H1 (cell line): ENCODE measurements around the gene CIBAR2. TPM values are rescaled to one million over a fixed set of nuclear protein-coding genes. Genes with fewer than 3 reads are reported as not detected.

ENCODE experiments used
- CTCF ChIA-PET: fragments of 300-600 bp; sonication (Branson Sonifier 250); formaldehyde crosslinking; loops from one replicate; lab custom pipeline; 2021; ENCODE audit not compliant: partially characterized antibody; lab: Charles Lee
- POLR2A ChIA-PET: fragments of 300-600 bp; sonication (Branson Sonifier 250); formaldehyde crosslinking; loops from one replicate; lab custom pipeline; 2021; ENCODE audit warnings: inconsistent platforms; ENCODE audit not compliant: partially characterized antibody; lab: Charles Lee
- DNase-seq, 2 experiments: peaks; one replicate each; pipeline versions ENCODE4 v3.0.0 to v3.0.0-alpha.2; 2010 to 2022; ENCODE audit warnings: low spot score in 2 of 2, low read depth in 1 of 2, mixed read lengths in 1 of 2
- FAIRE-seq: peaks from 2 replicates; lab custom pipeline; 2011; peaks lifted over from hg19 to GRCh38; lab: Jason Lieb, UNC
- H2AFZ ChIP-seq: 2 replicates; pipeline ENCODE4 v1.8.1; 2012; ENCODE audit warnings: low read length, inconsistent platforms
- H2AK5ac ChIP-seq: 2 replicates; pipeline ENCODE4 v1.6.1; 2013; ENCODE audit warnings: low read depth, low read length
- H2BK120ac ChIP-seq: replicated peaks from 2 replicates; pipeline ENCODE3; 2013; ENCODE audit warnings: low read depth, low read length, inconsistent platforms
- H2BK12ac ChIP-seq: 2 replicates; pipeline ENCODE4 v1.6.1; 2013; ENCODE audit warnings: low read depth, low read length
- H2BK15ac ChIP-seq: 2 replicates; pipeline ENCODE4 v1.6.1; 2013; ENCODE audit warnings: low read length
- H2BK20ac ChIP-seq: 2 replicates; pipeline ENCODE4 v1.6.1; 2013; ENCODE audit warnings: low read length
- H2BK5ac ChIP-seq: 2 replicates; pipeline ENCODE4 v1.6.1; 2013; ENCODE audit warnings: low read depth, low read length
- H3K14ac ChIP-seq: 2 replicates; pipeline ENCODE4 v1.6.1; 2013; ENCODE audit warnings: inconsistent platforms; ENCODE audit not compliant: insufficient read length
- H3K18ac ChIP-seq: 2 replicates; pipeline ENCODE4 v1.6.1; 2013; ENCODE audit warnings: low read length; ENCODE audit errors: extremely low read depth
- H3K23ac ChIP-seq: 2 replicates; pipeline ENCODE4 v1.6.1; 2013; ENCODE audit warnings: inconsistent platforms; ENCODE audit not compliant: insufficient read length
- H3K23me2 ChIP-seq: 2 replicates; pipeline ENCODE4 v1.6.1; 2013; ENCODE audit warnings: low read depth, low read length
- H3K27ac ChIP-seq: 2 replicates; pipeline ENCODE4 v1.6.1; 2011; ENCODE audit warnings: low read depth, low read length, inconsistent platforms
- H3K27me3 ChIP-seq, 4 experiments: replicated peaks in 1 of 4; 1 replicate in 1 of 4; 2 replicates in 3 of 4; pipeline versions ENCODE4 v1.6.1 to v1.8.1; 2011 to 2013; ENCODE audit warnings: low read length in 3 of 4, mild to moderate bottlenecking in 3 of 4, inconsistent platforms in 2 of 4, mixed read lengths in 2 of 4, moderate library complexity in 1 of 4; ENCODE audit not compliant: control insufficient read depth in 3 of 4, insufficient read depth in 3 of 4; ENCODE audit errors: extremely low read depth in 1 of 4
- H3K36me3 ChIP-seq, 4 experiments: 2 replicates each; pipeline versions ENCODE4 v1.6.1 to v1.8.1; 2011 to 2013; ENCODE audit warnings: mild to moderate bottlenecking in 4 of 4, low read length in 3 of 4, moderate library complexity in 2 of 4, control low read depth in 1 of 4, inconsistent platforms in 1 of 4; ENCODE audit not compliant: insufficient read depth in 4 of 4, control insufficient read depth in 2 of 4
- H3K4ac ChIP-seq: replicated peaks from 2 replicates; pipeline ENCODE3; 2013; ENCODE audit warnings: low read length, low read depth, mixed read lengths, inconsistent platforms; ENCODE audit not compliant: insufficient read length
- H3K4me1 ChIP-seq, 4 experiments: replicated peaks in 1 of 4; 1 replicate in 1 of 4; 2 replicates in 3 of 4; pipeline versions ENCODE4 v1.6.1 to v1.8.1; 2011 to 2013; ENCODE audit warnings: low read length in 3 of 4, inconsistent platforms in 2 of 4, mixed read lengths in 1 of 4; ENCODE audit not compliant: insufficient read depth in 4 of 4, control insufficient read depth in 3 of 4
- H3K4me2 ChIP-seq, 2 experiments: 2 replicates each; pipeline versions ENCODE4 v1.6.1 to v1.8.1; 2011 to 2013; ENCODE audit warnings: low read depth in 2 of 2, low read length in 2 of 2, control low read depth in 1 of 2, inconsistent platforms in 1 of 2, mild to moderate bottlenecking in 1 of 2; ENCODE audit not compliant: insufficient read depth in 1 of 2
- H3K4me3 ChIP-seq, 4 experiments: fragments of 200-600, 300-600 bp in 1 of 4; sonication (generic), shearing (Covaris generic), sonication (Bioruptor Twin) in 1 of 4; 2 replicates each; pipeline versions ENCODE4 v1.5.1 to v1.8.1; 2011 to 2016; ENCODE audit warnings: low read length in 4 of 4, low read depth in 3 of 4, control low read depth in 2 of 4, inconsistent platforms in 2 of 4, mild to moderate bottlenecking in 2 of 4, mixed read lengths in 1 of 4, moderate library complexity in 1 of 4; ENCODE audit not compliant: insufficient read depth in 2 of 4; ENCODE audit errors: extremely low read depth in 1 of 4
- H3K56ac ChIP-seq: replicated peaks from 2 replicates; pipeline ENCODE3; 2013; ENCODE audit warnings: low read depth, mild to moderate bottlenecking, mixed read lengths, low read length, inconsistent platforms; ENCODE audit not compliant: insufficient read length
- H3K79me1 ChIP-seq: 2 replicates; pipeline ENCODE4 v1.6.1; 2013; ENCODE audit warnings: low read depth, low read length, control low read depth
- H3K79me2 ChIP-seq, 2 experiments: 2 replicates each; pipeline versions ENCODE4 v1.6.1 to v1.8.1; 2012 to 2013; ENCODE audit warnings: low read length in 2 of 2, mild to moderate bottlenecking in 2 of 2, inconsistent platforms in 1 of 2; ENCODE audit not compliant: insufficient read depth in 2 of 2, control insufficient read depth in 1 of 2
- H3K9ac ChIP-seq, 4 experiments: replicated peaks in 1 of 4; 1 replicate in 1 of 4; 2 replicates in 3 of 4; pipeline versions ENCODE4 v1.6.1 to v1.8.1; 2011 to 2013; ENCODE audit warnings: low read depth in 3 of 4, low read length in 3 of 4, control low read depth in 2 of 4, mild to moderate bottlenecking in 2 of 4, moderate library complexity in 2 of 4, inconsistent platforms in 1 of 4; ENCODE audit errors: extremely low read depth in 1 of 4
- H3K9me3 ChIP-seq, 2 experiments: 2 replicates each; pipeline versions ENCODE4 v1.6.1 to v1.8.1; 2012 to 2013; ENCODE audit warnings: mild to moderate bottlenecking in 2 of 2, moderate library complexity in 2 of 2, control low read depth in 1 of 2, inconsistent platforms in 1 of 2, low read depth in 1 of 2, low read length in 1 of 2, mixed read lengths in 1 of 2; ENCODE audit not compliant: insufficient read depth in 2 of 2
- H4K20me1 ChIP-seq, 2 experiments: replicated peaks in 1 of 2; 2 replicates each; pipeline versions ENCODE3 to v1.8.1; 2011 to 2013; ENCODE audit warnings: inconsistent platforms in 2 of 2, low read length in 2 of 2, mild to moderate bottlenecking in 1 of 2; ENCODE audit not compliant: insufficient read depth in 2 of 2, control insufficient read depth in 1 of 2
- H4K5ac ChIP-seq: 2 replicates; pipeline ENCODE4 v1.6.1; 2013; ENCODE audit warnings: low read length, low read depth, mixed read lengths, inconsistent platforms; ENCODE audit not compliant: insufficient read length
- H4K8ac ChIP-seq: 2 replicates; pipeline ENCODE4 v1.8.0; 2013; ENCODE audit warnings: mild to moderate bottlenecking, moderate library complexity, low read length, inconsistent platforms; ENCODE audit not compliant: insufficient read depth; ENCODE audit errors: extremely low read depth
- H4K91ac ChIP-seq: replicated peaks from 2 replicates; pipeline ENCODE3; 2013; ENCODE audit warnings: low read length, mixed read lengths, inconsistent platforms; ENCODE audit not compliant: insufficient read length
- ASH2L ChIP-seq: fragments of 200-600, 300-600 bp; sonication (generic); IDR thresholded peaks from one replicate; pipeline ENCODE4 v1.7.1; 2017; ENCODE audit warnings: low read length
- ATF2 ChIP-seq: IDR thresholded peaks from 2 replicates; pipeline ENCODE4 v1.6.1; 2012; ENCODE audit warnings: low read length, inconsistent platforms
- CHD2 ChIP-seq: IDR thresholded peaks from 2 replicates; pipeline ENCODE4 v1.6.1; 2012; ENCODE audit warnings: low read length, improper control_type of control experiment
- E2F6 ChIP-seq: IDR thresholded peaks from 2 replicates; pipeline ENCODE4 v1.6.1; 2012; ENCODE audit warnings: inconsistent platforms
- NANOG ChIP-seq: IDR thresholded peaks from 2 replicates; pipeline ENCODE4 v1.6.1; 2011; ENCODE audit warnings: low read length, low read depth, mild to moderate bottlenecking, inconsistent platforms; ENCODE audit not compliant: insufficient read depth, poor library complexity, severe bottlenecking
- RBBP5 ChIP-seq: IDR thresholded peaks from 2 replicates; pipeline ENCODE4 v1.7.1; 2012; ENCODE audit warnings: low read depth, mild to moderate bottlenecking, inconsistent platforms, low read length, moderate library complexity, borderline replicate concordance
- RFX5 ChIP-seq: IDR thresholded peaks from 2 replicates; pipeline ENCODE4 v1.6.1; 2011; ENCODE audit warnings: low read depth, low read length, improper control_type of control experiment, borderline replicate concordance
- SP1 ChIP-seq: IDR thresholded peaks from 2 replicates; pipeline ENCODE4 v1.6.1; 2011; ENCODE audit warnings: low read depth, low read length
- TAF7 ChIP-seq: optimal IDR thresholded peaks from 2 replicates; pipeline ENCODE3; 2011; ENCODE audit warnings: low read depth, mild to moderate bottlenecking, inconsistent platforms, low read length, moderate library complexity, borderline replicate concordance
- WGBS, 2 experiments: shearing (Covaris generic) in 1 of 2; methylation state at CpG; one replicate each; pipeline versions ENCODE4 v1.1.6 to v1.1.7; 2013 to 2015; ENCODE audit warnings: low lambda C conversion rate in 2 of 2, mixed read lengths in 2 of 2, inconsistent platforms in 1 of 2, low coverage in 1 of 2, missing lambda C conversion rate in 1 of 2; ENCODE audit not compliant: insufficient replicate concordance in 2 of 2, insufficient coverage in 1 of 2, insufficient read length in 1 of 2; ENCODE audit errors: extremely low coverage in 1 of 2, missing lambda C conversion rate in 1 of 2; 5-methylcytosine and 5-hydroxymethylcytosine counted together
- polyA plus RNA-seq, 7 experiments: library from polyadenylated mRNA; depleted of rRNA in 3 of 7; stranded (reverse) in 5 of 7; unstranded in 2 of 7; fragments of >200 nt in 5 of 7; fragments of 200-250 nt in 2 of 7; gene quantifications; 1 replicate in 5 of 7; 2 replicates in 1 of 7; 4 replicates in 1 of 7; pipeline versions ENCODE4 v1.2.1 to v1.2.3, GENCODE V29; 2011 to 2013; ENCODE audit warnings: missing spikeins in 2 of 7, mixed read lengths in 2 of 7
- total RNA-seq: library from RNA; stranded (reverse); fragmentation: NEBNext Ultra II Directional; extraction: Animal tissue kit (Norgen Biotek cat#: 25700); gene quantifications from 2 replicates; pipeline ENCODE4 v1.2.1, GENCODE V29; 2021

Gene CIBAR2
- total and polyA plus RNA-seq, 2 of the 8 experiments (the other 6 are each of a cell fraction or from before 2014, with no cell fraction given): 0.18 TPM; not detected in 1

- no peak overlapping the region for H3K4me3 ChIP-seq
- WGBS, 2 experiments: 88% methylated on average over 17 of the region's 17 CpGs; no CpG with 5 or more reads in 1 of the 2 experiments
- H3K79me2 ChIP-seq: no peaks in the 10 kb centered on the region
- H3K56ac ChIP-seq: no peak overlapping the region
- H3K18ac ChIP-seq: no peak overlapping the region
- ChIA-PET CTCF (interaction anchor here (1.0 to 1.8 kb wide), 5 partner anchors 8 to 139 kb away, joined by 3 to 8 read pairs (median 3); no protein-coding TSS in a partner anchor), POLR2A (interaction anchor here (1.0 kb wide), 1 partner anchor 22 kb away, joined by 4 read pairs; no protein-coding TSS in a partner anchor)
- no peak overlapping the region for H3K27ac ChIP-seq
- H3K14ac ChIP-seq: no peak overlapping the region
- 0 out of 2 replicates have a peak overlapping the region, but pooled peaks have one; percentile 24 for H2BK5ac ChIP-seq
- no peak overlapping the region for H3K4ac ChIP-seq
- H3K9ac ChIP-seq: no peak overlapping the region
- no peak overlapping the region for H2AFZ ChIP-seq
- H2BK20ac ChIP-seq: 0 out of 2 replicates have a peak overlapping the region, but pooled peaks have one; percentile 80
- no peak overlapping the region for H4K5ac ChIP-seq
- H3K27me3 ChIP-seq: no peaks in the 10 kb centered on the region
- peak overlapping the region; percentile 51; the same call in 1 of the 2 replicates for H4K8ac ChIP-seq
- peaks cover 0 to 11% (median 2%) of the 10 kb centered on the region in 4 experiments; a peak in 4 of 7 replicates for H3K4me1 ChIP-seq
- no peaks in the 10 kb centered on the region; a peak in 1 of 4 replicates for H3K9me3 ChIP-seq
- FAIRE-seq (no peak), DNase-seq (no peak)
- no peak overlapping the region for H2BK120ac ChIP-seq
- H3K4me2 ChIP-seq: no peak overlapping the region
- no peak overlapping the region for H3K23ac ChIP-seq
- H4K91ac ChIP-seq: peak overlapping the region; percentile 45
- 0 out of 2 replicates have a peak overlapping the region, but pooled peaks have one; percentile 15 for H2AK5ac ChIP-seq
- H3K36me3 ChIP-seq: no peaks in the 10 kb centered on the region
- 0 out of 2 replicates have a peak overlapping the region, but pooled peaks have one; percentile 80 for H2BK12ac ChIP-seq
- H2BK15ac ChIP-seq: peak overlapping the region; percentile 98
- H3K23me2 ChIP-seq: no peaks in the 10 kb centered on the region
- no peaks in the 10 kb centered on the region for H3K79me1 ChIP-seq
- H4K20me1 ChIP-seq: no peaks in the 10 kb centered on the region
- TF ChIP-seq ASH2L: no peak
- 0 out of 2 replicates have a peak, but pooled peaks have one; percentile 49 for TF ChIP-seq SP1
- no peak for TF ChIP-seq NANOG
- TF ChIP-seq ATF2: no peak
- peak; percentile 58; the same call in 1 of the 2 replicates for TF ChIP-seq E2F6
- no peak for TF ChIP-seq TAF7
- peak; percentile 79; the same call in 1 of the 2 replicates for TF ChIP-seq RFX5
- TF ChIP-seq CHD2: 0 out of 2 replicates have a peak, but pooled peaks have one; percentile 32
- no peak for TF ChIP-seq RBBP5
These were observed 24.5 kb upstream of the CIBAR2 start for GRCh38 chr16:85136702-85137322.
